GM18507 (cell line): ENCODE measurements around the gene TMTC4.

ENCODE experiments used
- DNase-seq: peaks from one replicate; pipeline ENCODE4 v3.0.0; 2011; ENCODE audit warnings: low read depth; ENCODE audit not compliant: insufficient read length; ENCODE audit errors: extremely low spot score
- FAIRE-seq: peaks from 2 replicates; lab custom pipeline; 2011; peaks lifted over from hg19 to GRCh38; lab: Jason Lieb, UNC

Gene TMTC4

GRCh38 chr13:100671389-100672182 lies 3.0 kb downstream of the TMTC4 start:
- FAIRE-seq (no peak), DNase-seq (no peak)

- FAIRE-seq, result no peak
- DNase-seq, result no peak
Observed at GRCh38 chr13:100668408-100668807, 6.2 kb downstream of the TMTC4 start.

- FAIRE-seq (no peak), DNase-seq (no peak)
Observed at GRCh38 chr13:100667894-100668293, 6.7 kb downstream of the TMTC4 start.

DNA sequence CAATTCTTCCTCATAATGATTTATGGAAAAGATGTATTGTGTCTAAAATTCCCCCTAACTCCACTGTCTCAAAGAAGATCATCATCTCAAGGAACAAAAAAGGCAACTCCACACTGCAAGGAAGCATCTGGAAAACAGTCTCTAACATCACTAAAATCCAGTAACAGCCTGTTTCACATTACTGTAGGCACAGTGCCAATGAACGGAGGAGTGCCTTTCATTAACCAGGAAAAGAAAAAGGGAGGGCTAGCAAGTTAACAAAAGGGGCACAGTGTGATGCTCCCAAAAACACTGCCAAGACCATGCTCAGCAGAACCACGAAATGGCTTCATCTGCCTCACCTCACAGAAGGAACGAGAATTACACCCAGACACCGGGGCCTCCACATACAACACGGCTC lies 8.5 kb downstream of the TMTC4 start:
- FAIRE-seq (no peak), DNase-seq (no peak)

GRCh38 chr13:100665403-100665802 lies 9.2 kb downstream of the TMTC4 start:
- DNase-seq (no peak), FAIRE-seq (no peak)

DNA sequence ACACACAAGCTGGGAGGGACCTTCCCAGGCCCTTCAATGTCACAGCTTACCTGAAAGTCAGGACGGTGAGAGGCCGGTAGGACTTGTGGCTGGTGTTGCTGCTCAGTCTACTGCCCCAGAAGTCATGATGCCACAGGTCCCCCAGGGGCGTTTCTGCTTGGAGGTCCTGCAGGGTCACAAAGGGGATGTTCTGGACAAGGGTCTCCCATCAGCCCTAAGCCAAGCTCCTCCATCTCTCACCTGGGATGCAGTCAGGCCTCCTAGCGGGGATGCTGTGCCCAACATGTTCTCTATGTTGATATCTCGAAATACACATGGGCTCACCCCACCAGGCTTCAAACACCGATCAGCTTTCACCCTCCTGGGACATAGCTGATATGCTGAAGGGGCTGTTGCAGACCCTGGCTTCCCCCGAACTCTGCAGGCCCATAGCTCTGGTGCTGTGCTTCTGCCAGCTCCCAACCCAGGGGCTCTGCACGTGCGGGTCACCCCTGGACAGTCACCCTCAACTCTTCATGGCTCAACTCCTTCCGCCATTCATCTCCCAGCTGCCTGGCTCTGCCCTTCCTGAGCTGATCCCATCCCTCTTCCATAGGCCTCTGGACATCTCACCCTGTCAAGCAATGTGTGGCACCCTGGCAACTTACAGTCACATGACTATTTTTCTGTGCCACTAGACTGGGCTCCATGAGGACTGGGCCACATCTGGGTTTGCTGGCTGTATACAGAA lies 10.3 kb downstream of the TMTC4 start:
- DNase-seq (no peak), FAIRE-seq (no peak)

GRCh38 chr13:100662468-100663211 lies 12.0 kb downstream of the TMTC4 start:
- DNase-seq (no peak), FAIRE-seq (no peak)

GRCh38 chr13:100660761-100661160 lies 13.8 kb downstream of the TMTC4 start:
- DNase-seq (no peak), FAIRE-seq (no peak)

- no peak for FAIRE-seq
- no peak for DNase-seq
Observed at GRCh38 chr13:100659578-100659977, 15.0 kb downstream of the TMTC4 start.

GRCh38 chr13:100658363-100658762 lies 16.2 kb downstream of the TMTC4 start:
- DNase-seq (no peak), FAIRE-seq (no peak)

GRCh38 chr13:100657881-100658315 lies 16.7 kb downstream of the TMTC4 start:
- no peak for FAIRE-seq
- DNase-seq, result no peak

DNA sequence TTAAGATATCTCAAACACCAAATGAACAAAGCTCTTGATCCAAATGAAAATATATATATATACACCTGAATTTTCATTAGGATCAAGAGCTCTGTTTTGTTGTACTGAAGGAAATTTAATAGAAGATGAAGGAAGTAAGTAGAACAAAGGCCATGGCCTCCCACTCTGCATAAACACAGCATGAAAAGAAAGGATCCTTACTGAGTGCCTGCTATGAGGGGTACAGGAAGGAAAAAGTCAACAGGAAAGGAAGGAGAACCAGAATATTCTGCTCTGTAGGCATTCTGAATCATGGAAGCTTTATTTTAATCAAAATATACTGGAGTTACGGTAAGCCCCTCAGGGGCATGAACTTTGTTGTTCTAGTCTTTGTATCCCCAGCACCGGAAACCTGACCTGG lies 22.1 kb downstream of the TMTC4 start:
- DNase-seq, result no peak

GRCh38 chr13:100650326-100650725 lies 24.3 kb downstream of the TMTC4 start:
- no peak for FAIRE-seq
- no peak for DNase-seq

More for the DNA sequence above, 22.1 kb downstream of the TMTC4 start:
- FAIRE-seq, result no peak

- DNase-seq (no peak), FAIRE-seq (no peak)
Observed at GRCh38 chr13:100648354-100648753, 26.2 kb downstream of the TMTC4 start.

GRCh38 chr13:100646871-100647270 lies 27.7 kb downstream of the TMTC4 start:
- FAIRE-seq, result no peak
- DNase-seq, result no peak

DNA sequence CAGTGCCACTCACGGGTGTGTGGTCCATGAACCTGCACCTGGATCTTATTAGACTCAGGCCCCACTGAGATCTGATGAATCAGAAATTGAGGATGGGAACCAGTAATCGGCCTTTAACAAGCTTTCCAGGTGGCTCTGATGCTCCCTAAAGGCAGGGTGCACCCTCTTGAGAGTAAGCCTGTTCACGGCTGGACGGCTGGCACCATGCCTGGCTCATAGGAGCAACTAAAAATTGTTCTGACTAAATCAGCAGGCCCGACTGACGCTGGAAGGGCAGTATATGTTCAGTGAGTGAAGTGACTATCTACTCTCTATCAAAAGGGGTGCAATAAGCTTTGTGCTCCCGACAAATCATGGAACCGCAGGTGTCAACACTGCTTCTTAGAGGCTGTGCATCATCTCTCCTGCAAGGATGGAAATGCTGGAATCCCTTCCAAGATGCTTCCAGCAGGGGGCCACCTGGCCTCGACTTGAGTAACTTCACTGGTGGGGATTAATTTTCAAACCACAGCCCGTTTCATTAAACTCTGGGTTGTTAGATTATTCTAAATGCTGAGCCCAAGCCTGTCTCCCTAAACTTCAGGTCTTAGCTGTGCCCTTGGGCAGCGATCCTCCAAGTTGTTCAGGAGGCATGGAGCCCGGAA lies 28.4 kb downstream of the TMTC4 start:
- FAIRE-seq (no peak), DNase-seq (no peak)

DNA sequence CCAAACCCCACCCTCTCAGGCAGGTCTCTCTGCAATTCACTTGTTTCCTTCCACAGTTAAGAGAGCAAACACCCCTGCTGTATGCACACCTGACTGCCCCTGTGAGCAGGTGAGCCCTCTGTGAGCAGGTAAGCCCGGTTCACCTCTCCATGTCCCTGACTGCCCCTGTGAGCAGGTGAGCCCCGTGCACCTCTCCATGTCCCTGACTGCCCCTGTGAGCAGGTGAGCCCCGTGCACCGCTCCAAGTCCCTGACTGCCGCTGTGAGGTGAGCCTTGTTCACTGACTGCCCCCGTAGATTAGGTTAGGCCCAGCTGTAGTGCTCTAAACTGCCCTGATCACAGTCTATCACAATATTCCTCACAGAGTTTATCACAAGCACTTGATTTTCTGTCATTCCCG lies 29.2 kb downstream of the TMTC4 start:
- FAIRE-seq, result no peak
- DNase-seq, result no peak

GRCh38 chr13:100644371-100644770 lies 30.2 kb downstream of the TMTC4 start:
- FAIRE-seq, result no peak
- DNase-seq, result no peak

- FAIRE-seq, result no peak
- DNase-seq, result no peak
Observed at GRCh38 chr13:100637796-100638195, 36.8 kb downstream of the TMTC4 start.

DNA sequence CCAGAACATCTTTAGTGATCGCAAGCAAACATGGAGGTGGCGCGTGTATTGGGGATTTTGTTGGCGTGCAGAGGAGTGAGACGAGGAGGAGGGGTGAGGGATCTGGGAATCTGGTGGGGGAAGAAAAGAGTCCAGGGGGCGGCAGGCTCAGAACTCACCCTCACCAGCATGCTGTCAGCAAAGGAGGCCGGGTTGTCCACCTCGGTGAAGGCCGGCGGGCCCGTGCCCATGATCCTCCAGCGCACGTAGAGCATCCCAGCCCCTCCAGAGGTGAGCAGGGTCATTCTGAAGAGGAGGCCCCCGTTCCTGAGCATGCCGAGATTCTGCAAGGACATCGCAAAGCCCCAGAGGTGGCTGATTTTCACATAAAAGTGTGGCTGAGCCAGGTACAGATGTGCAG lies 37.2 kb downstream of the TMTC4 start:
- FAIRE-seq, result no peak
- DNase-seq, result no peak
